HCT116 (cell line): Measurements from ENCODE around the gene CHCHD3.

Source experiments
- POLR2AphosphoS5 ChIP-seq: IDR thresholded peaks from 2 replicates; pipeline ENCODE4 v1.6.1; 2011; ENCODE audit warnings: mild to moderate bottlenecking, low read depth, low read length, moderate library complexity
- TF ChIP-seq, protein P1 (sequence below), 3 experiments: fragments of 200-600 bp in 1 of 3; sonication (generic) in 1 of 3; IDR thresholded peaks in 2 of 3; conservative IDR thresholded peaks in 1 of 3; 2 replicates each; pipeline ENCODE4 v1.5.1; 2012 to 2017; ENCODE audit warnings: low read depth in 2 of 3, low read length in 2 of 3, antibody characterized with exemption in 1 of 3, borderline replicate concordance in 1 of 3, control low read depth in 1 of 3, mild to moderate bottlenecking in 1 of 3, mixed read lengths in 1 of 3, mixed run types in 1 of 3, moderate library complexity in 1 of 3; ENCODE audit not compliant: insufficient read depth in 1 of 3

DNA sequence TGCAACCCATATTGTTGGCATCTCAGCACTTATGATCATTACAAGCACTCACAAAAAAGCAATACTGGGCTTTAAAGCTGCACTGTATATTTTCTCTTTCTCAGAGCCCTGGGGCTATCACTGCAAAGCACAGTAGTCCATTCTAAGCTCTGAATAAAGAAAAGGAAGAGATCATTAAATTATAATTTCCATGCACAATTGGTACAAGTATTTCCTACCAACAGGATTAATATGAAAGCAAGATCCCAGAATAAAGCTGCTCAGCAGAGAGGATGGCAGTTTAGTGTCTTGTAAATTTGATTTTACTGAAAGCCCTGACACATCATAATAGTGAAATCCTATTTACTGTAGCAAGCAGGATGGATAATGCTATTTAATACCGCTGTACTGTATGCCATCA is 205.3 kb downstream of the CHCHD3 start:
- TF ChIP-seq, protein P1, sequence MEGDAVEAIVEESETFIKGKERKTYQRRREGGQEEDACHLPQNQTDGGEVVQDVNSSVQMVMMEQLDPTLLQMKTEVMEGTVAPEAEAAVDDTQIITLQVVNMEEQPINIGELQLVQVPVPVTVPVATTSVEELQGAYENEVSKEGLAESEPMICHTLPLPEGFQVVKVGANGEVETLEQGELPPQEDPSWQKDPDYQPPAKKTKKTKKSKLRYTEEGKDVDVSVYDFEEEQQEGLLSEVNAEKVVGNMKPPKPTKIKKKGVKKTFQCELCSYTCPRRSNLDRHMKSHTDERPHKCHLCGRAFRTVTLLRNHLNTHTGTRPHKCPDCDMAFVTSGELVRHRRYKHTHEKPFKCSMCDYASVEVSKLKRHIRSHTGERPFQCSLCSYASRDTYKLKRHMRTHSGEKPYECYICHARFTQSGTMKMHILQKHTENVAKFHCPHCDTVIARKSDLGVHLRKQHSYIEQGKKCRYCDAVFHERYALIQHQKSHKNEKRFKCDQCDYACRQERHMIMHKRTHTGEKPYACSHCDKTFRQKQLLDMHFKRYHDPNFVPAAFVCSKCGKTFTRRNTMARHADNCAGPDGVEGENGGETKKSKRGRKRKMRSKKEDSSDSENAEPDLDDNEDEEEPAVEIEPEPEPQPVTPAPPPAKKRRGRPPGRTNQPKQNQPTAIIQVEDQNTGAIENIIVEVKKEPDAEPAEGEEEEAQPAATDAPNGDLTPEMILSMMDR (IDR thresholded peaks at IDR 0.05 in 2 of 3, conservative IDR thresholded peaks at IDR 0.05 in 1 of 3; ENCODE audit: borderline replicate concordance in 1 of 3, insufficient read depth in 1 of 3, low read depth in 2 of 3, low read length in 2 of 3), result no peak
- TF ChIP-seq POLR2AphosphoS5, result no peak
